ENCODE measurements around the gene ADGRG1.
"Not testable (repeated sequence)": the region's sequence is repeated elsewhere in the genome, so short reads cannot be mapped to it uniquely, and the experiment has no call there.

Gene ADGRG1

GRCh38 chr16:57593990-57594389 is 34.4 kb upstream of the ADGRG1 start:
- H3K27me3 ChIP-seq, result peaks cover 0 to 22% of the 10 kb centered on the region in 2 donors
- H3K4me3 ChIP-seq, result no peak overlapping the region
- no peak for DNase-seq
- no peak for TF ChIP-seq CTCF (IDR thresholded peaks at IDR 0.05)
- intact Hi-C loops (cut with DNase I; ENCODE audit: low total_unique reads), result no loop called here
- no peaks in the 10 kb centered on the region for H3K36me3 ChIP-seq
- H3K27ac ChIP-seq, result no peak overlapping the region
- peaks cover 0 to 7% (median 5%) of the 10 kb centered on the region in 3 donors for H3K9me3 ChIP-seq
- H3K4me1 ChIP-seq, result no peaks in the 10 kb centered on the region

- peaks cover 0 to 21% of the 10 kb centered on the region in 2 donors for H3K27me3 ChIP-seq
- intact Hi-C loops (cut with DNase I; ENCODE audit: low total_unique reads), result no loop called here
- H3K27ac ChIP-seq, result no peak overlapping the region
- H3K36me3 ChIP-seq, result no peaks in the 10 kb centered on the region
- TF ChIP-seq CTCF (IDR thresholded peaks at IDR 0.05), result no peak
- H3K4me1 ChIP-seq, result no peaks in the 10 kb centered on the region
- peak in 1 of 2 donors; percentile 23 for DNase-seq
- peaks cover 0 to 7% (median 5%) of the 10 kb centered on the region in 3 donors for H3K9me3 ChIP-seq
- no peak overlapping the region for H3K4me3 ChIP-seq
Measured at GRCh38 chr16:57594531-57595031, 33.8 kb upstream of the ADGRG1 start.

- H3K9me3 ChIP-seq; H3K4me3 ChIP-seq; intact Hi-C loops (cut with DNase I; ENCODE audit: low total_unique reads); H3K4me1 ChIP-seq; H3K27ac ChIP-seq; H3K36me3 ChIP-seq: not testable (repeated sequence)
- H3K27me3 ChIP-seq, result peaks cover 0 to 30% of the 10 kb centered on the region in 2 donors
- peak in 1 of 2 donors; percentile 34 for DNase-seq
Measured at GRCh38 chr16:57596234-57596633, 32.2 kb upstream of the ADGRG1 start.

- H3K4me1 ChIP-seq, result no peaks in the 10 kb centered on the region
- no peak for DNase-seq
- peaks cover 0 to 7% (median 5%) of the 10 kb centered on the region in 3 donors for H3K9me3 ChIP-seq
- intact Hi-C loops (cut with DNase I; ENCODE audit: low total_unique reads), result no loop called here
- no peak overlapping the region for H3K4me3 ChIP-seq
- no peak overlapping the region for H3K27ac ChIP-seq
- H3K36me3 ChIP-seq, result no peaks in the 10 kb centered on the region
- H3K27me3 ChIP-seq, result peaks cover 0 to 39% of the 10 kb centered on the region in 2 donors
- no peak for TF ChIP-seq CTCF (IDR thresholded peaks at IDR 0.05)
Measured at GRCh38 chr16:57598437-57598836, 30.0 kb upstream of the ADGRG1 start.

GRCh38 chr16:57600048-57600835 is 28.2 kb upstream of the ADGRG1 start:
- no peak overlapping the region for H3K4me3 ChIP-seq
- H3K27ac ChIP-seq, result no peak overlapping the region
- intact Hi-C loops (cut with DNase I; ENCODE audit: low total_unique reads), result no loop called here
- peak; percentile 8 to 24 for TF ChIP-seq CTCF (IDR thresholded peaks at IDR 0.05)
- H3K27me3 ChIP-seq, result peaks cover 0 to 37% of the 10 kb centered on the region in 2 donors
- no peaks in the 10 kb centered on the region for H3K4me1 ChIP-seq
- no peaks in the 10 kb centered on the region for H3K36me3 ChIP-seq
- H3K9me3 ChIP-seq, result peaks cover 0 to 7% (median 5%) of the 10 kb centered on the region in 3 donors
- peak in 1 of 2 donors; percentile 54 for DNase-seq

- peaks cover 0 to 7% (median 5%) of the 10 kb centered on the region in 3 donors for H3K9me3 ChIP-seq
- H3K27ac ChIP-seq, result no peak overlapping the region
- H3K4me1 ChIP-seq, result no peaks in the 10 kb centered on the region
- no peak for TF ChIP-seq CTCF (IDR thresholded peaks at IDR 0.05)
- no peaks in the 10 kb centered on the region for H3K36me3 ChIP-seq
- no peak overlapping the region for H3K4me3 ChIP-seq
- H3K27me3 ChIP-seq, result peaks cover 0 to 37% of the 10 kb centered on the region in 2 donors
- peak in 1 of 2 donors; percentile 3 for DNase-seq
- intact Hi-C loops (cut with DNase I; ENCODE audit: low total_unique reads), result no loop called here
Measured at GRCh38 chr16:57600952-57601580, 27.4 kb upstream of the ADGRG1 start.

Data from tibial artery (tissue), 4 donors.